RWPE2 (cell line): ENCODE results near the gene THRB.

Experiments used
- ATAC-seq: fragments of 200-7000 bp; cut with Tn5 transposase; 3 replicates; pipeline ENCODE4 v1.9.1; 2021; ENCODE audit warnings: low read depth
- DNase-seq: peaks from one replicate; pipeline ENCODE4 v3.0.0-alpha.2; 2020; ENCODE audit warnings: low spot score
- H3K27ac ChIP-seq: fragments of 450-650 bp; 2 replicates; pipeline ENCODE4 v1.5.1; 2017; ENCODE audit warnings: mild to moderate bottlenecking; ENCODE audit not compliant: poor library complexity, severe bottlenecking
- H3K27me3 ChIP-seq: fragments of 250-450 bp; sonication (Bioruptor Pico); 2 replicates; pipeline ENCODE4 v1.5.1; 2021; ENCODE audit warnings: mild to moderate bottlenecking, moderate library complexity; ENCODE audit not compliant: insufficient read depth, poor library complexity, severe bottlenecking
- H3K36me3 ChIP-seq: fragments of 250-450 bp; sonication (Bioruptor Pico); 2 replicates; pipeline ENCODE4 v1.5.1; 2020; ENCODE audit warnings: low read depth, mild to moderate bottlenecking, moderate library complexity
- H3K4me1 ChIP-seq: fragments of 250-450 bp; sonication (Bioruptor Pico); 2 replicates; pipeline ENCODE4 v1.5.1; 2021; ENCODE audit warnings: mild to moderate bottlenecking, moderate library complexity; ENCODE audit not compliant: insufficient read depth, poor library complexity, severe bottlenecking
- H3K4me3 ChIP-seq: fragments of 250-450 bp; sonication (Bioruptor Pico); 2 replicates; pipeline ENCODE4 v1.5.1; 2021; ENCODE audit warnings: mild to moderate bottlenecking, moderate library complexity; ENCODE audit not compliant: severe bottlenecking
- H3K9me3 ChIP-seq: fragments of 250-450 bp; sonication (Bioruptor Pico); 2 replicates; pipeline ENCODE4 v1.5.1; 2021; ENCODE audit warnings: mild to moderate bottlenecking, moderate library complexity; ENCODE audit not compliant: severe bottlenecking
- CTCF ChIP-seq: fragments of 450-650 bp; IDR thresholded peaks from one replicate; pipeline ENCODE4 v1.5.1; 2017; ENCODE audit warnings: mild to moderate bottlenecking, moderate library complexity; ENCODE audit not compliant: poor library complexity, severe bottlenecking

Gene THRB

DNA sequence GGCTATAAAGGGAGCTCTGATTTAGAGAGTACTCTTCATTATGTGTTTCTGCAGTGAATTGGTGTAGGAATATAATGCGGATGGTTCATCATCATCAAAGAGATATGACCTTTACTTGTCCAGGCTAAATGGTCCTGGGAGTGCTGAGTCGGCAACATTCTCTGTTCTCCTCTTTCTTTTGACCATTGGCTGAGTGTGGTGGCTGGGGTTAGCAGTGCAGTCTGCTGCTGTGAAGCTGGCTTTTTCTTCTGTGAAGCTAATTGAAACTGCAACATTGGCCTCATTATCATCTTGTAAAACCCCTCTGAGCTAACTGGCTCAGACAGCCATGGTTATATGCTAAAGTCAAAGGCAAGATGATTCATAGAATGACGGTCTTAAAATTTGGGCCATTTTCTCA is 83.8 kb downstream of the THRB start:
- ATAC-seq, result no peak
- DNase-seq, result no peak
- Histone ChIP-seq H3K9me3 (no peaks in the 10 kb centered on the region), H3K4me1 (no peaks in the 10 kb centered on the region), H3K27ac (no peak overlapping the region), H3K27me3 (no peaks in the 10 kb centered on the region), H3K4me3 (no peak overlapping the region), H3K36me3 (no peaks in the 10 kb centered on the region)
- no peak for TF ChIP-seq CTCF

- TF ChIP-seq CTCF, result no peak
- H3K27ac ChIP-seq, result no peak overlapping the region
- no peaks in the 10 kb centered on the region for H3K4me1 ChIP-seq
- H3K4me3 ChIP-seq, result no peak overlapping the region
- H3K9me3 ChIP-seq, result no peaks in the 10 kb centered on the region
- ATAC-seq, result no peak
- H3K27me3 ChIP-seq, result no peaks in the 10 kb centered on the region
- H3K36me3 ChIP-seq, result no peaks in the 10 kb centered on the region
- DNase-seq, result no peak
Measured at GRCh38 chr3:24407980-24408680, 86.5 kb downstream of the THRB start.

GRCh38 chr3:24406900-24407299 is 87.8 kb downstream of the THRB start:
- DNase-seq (no peak), ATAC-seq (no peak)
- Histone ChIP-seq H3K4me3 (no peak overlapping the region), H3K36me3 (no peaks in the 10 kb centered on the region), H3K9me3 (no peaks in the 10 kb centered on the region), H3K4me1 (no peaks in the 10 kb centered on the region), H3K27me3 (no peaks in the 10 kb centered on the region), H3K27ac (no peak overlapping the region)
- no peak for TF ChIP-seq CTCF

- DNase-seq, result no peak
- H3K27ac ChIP-seq, result no peak overlapping the region
Measured at GRCh38 chr3:24405057-24405456, 89.6 kb downstream of the THRB start.

More at GRCh38 chr3:24405057-24405456, 89.6 kb downstream of the THRB start:
- Histone ChIP-seq H3K36me3 (no peaks in the 10 kb centered on the region), H3K9me3 (no peaks in the 10 kb centered on the region), H3K27me3 (no peaks in the 10 kb centered on the region), H3K4me3 (no peak overlapping the region), H3K4me1 (no peaks in the 10 kb centered on the region)
- no peak for TF ChIP-seq CTCF
- ATAC-seq, result no peak
